ENCODE data around the gene GNLY.

GRCh38 chr2:85702172-85702571 lies 8.0 kb downstream of the GNLY start:
- TF ChIP-seq CTCF (IDR thresholded peaks at IDR 0.05; ENCODE audit: insufficient read depth, low read length, poor library complexity, severe bottlenecking) (no peak), EZH2phosphoT487 (conservative IDR thresholded peaks at IDR 0.05; ENCODE audit: low read length) (no peak)
